Measurements from ENCODE around the gene PID1.

DNA sequence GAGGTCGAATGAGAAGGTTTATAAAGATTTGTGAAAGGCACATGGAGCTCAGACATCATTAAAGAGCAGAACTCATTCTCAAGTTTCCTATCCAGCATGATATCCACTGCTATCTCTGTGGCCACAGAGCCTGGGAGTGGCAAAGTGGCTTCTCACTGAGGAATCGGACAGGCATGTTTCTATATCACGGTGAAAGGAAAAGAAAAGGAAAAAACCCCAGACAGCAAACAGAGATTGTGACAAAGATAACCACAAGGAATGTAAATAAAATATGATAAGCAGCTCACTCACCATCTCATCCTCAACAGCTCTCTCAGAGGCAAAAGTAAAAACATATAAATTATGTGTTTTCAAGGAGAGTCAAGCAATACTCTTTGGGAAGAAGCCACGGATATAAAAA, 2.5 kb downstream of the PID1 start:
- TF ChIP-seq, protein P1, sequence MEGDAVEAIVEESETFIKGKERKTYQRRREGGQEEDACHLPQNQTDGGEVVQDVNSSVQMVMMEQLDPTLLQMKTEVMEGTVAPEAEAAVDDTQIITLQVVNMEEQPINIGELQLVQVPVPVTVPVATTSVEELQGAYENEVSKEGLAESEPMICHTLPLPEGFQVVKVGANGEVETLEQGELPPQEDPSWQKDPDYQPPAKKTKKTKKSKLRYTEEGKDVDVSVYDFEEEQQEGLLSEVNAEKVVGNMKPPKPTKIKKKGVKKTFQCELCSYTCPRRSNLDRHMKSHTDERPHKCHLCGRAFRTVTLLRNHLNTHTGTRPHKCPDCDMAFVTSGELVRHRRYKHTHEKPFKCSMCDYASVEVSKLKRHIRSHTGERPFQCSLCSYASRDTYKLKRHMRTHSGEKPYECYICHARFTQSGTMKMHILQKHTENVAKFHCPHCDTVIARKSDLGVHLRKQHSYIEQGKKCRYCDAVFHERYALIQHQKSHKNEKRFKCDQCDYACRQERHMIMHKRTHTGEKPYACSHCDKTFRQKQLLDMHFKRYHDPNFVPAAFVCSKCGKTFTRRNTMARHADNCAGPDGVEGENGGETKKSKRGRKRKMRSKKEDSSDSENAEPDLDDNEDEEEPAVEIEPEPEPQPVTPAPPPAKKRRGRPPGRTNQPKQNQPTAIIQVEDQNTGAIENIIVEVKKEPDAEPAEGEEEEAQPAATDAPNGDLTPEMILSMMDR (IDR thresholded peaks at IDR 0.05), result no peak
- TF ChIP-seq POLR2AphosphoS5 (IDR thresholded peaks at IDR 0.05; ENCODE audit: insufficient read depth in 1 of 2, low read depth in 1 of 2), result no peak
